NCI-H1930 (cell line): ENCODE measurements around the gene BDNF.
A peak's percentile ranks its signal among the peaks of the same experiment; 100 is the strongest.
"Not testable (repeated sequence)": the region's sequence is repeated elsewhere in the genome, so short reads cannot be mapped to it uniquely, and the experiment has no call there.

ENCODE experiments used
- DNase-seq, 2 experiments: peaks; one replicate each; lab custom pipeline; 2025; lab: John Stamatoyannopoulos, UW

The BDNF gene

DNA sequence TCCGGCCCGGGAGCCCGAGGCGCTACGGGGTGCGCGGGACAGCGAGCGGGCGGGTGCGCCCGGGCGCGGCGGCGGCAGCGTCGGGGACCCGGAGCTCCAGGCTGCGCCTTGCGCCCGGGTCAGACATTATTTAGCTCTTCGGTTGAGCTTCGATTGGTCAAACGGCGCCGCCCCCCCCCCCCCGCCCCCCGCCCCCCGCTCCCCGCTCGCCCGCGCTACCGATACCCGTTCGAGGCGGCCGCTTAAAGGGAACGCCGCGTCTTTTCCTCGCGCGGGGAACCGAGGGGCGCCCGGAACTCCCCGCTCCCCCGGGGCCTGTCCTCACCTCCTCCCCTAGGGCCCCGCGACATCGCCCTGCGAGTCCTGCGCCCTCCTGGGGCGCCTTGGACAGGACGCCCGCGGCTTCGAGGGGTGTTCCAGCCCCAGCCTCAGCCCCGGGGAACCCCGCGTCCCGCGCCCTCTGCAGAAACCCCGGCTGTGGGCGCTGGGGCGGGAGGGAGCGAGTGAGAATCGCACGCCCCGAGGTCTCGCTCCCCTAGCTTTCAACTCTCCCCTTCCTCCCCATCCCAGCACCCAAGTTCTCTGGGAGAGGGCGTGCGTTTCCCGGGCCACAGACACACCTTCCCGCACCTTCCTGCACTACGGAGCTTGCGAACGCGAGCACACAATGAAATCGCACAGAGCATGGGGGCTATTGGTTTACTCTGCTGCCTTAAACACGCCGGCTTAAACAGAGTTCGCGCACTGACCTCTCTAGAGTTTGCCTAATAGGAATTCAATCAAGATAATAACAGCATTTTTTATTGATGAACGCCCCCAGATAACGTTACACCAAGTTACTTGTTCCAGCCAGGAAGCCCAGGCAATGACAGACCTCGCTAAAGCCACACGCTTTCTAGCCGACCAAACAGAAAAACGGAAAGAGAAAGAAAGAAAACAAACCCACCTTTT, at the start of gene BDNF:
Gene BDNF (minus strand): TSS at position 105 of the 951 bp plus-strand sequence. CDS start 41,891 bp downstream, outside the sequence.
- peak; percentile 43 to 51 for DNase-seq

DNA sequence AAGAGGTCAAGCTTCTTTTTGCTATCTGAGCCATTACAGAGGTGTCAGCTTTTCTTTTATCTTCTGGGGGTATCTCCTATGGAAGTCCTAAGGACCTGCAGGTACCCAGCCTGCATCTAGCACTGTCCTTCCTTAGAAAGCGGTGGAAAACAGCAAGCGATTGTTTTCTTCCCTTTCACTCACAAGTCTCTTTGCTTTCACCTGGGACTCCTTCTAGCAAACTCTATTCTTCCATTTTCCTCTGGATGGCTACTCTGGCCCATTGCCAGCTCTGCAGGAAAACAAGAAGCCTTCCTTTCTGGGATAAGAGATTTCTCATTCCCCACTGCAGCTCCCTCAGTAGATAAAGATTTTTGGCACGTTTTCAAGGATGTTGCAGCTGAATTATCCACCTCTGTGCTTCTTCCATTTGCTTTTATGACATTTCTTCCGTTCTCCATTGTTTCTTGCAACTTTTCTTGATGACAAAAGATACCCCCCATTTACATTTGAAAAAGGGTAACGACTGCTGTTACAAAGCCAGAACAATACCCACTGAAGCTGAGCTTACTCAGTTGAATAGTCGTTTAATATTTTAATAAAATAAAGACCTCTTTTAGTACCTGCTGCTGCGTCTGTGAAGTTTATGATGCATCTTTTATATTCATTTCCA, 40.2 kb upstream of the BDNF start:
- no peak for DNase-seq

DNA sequence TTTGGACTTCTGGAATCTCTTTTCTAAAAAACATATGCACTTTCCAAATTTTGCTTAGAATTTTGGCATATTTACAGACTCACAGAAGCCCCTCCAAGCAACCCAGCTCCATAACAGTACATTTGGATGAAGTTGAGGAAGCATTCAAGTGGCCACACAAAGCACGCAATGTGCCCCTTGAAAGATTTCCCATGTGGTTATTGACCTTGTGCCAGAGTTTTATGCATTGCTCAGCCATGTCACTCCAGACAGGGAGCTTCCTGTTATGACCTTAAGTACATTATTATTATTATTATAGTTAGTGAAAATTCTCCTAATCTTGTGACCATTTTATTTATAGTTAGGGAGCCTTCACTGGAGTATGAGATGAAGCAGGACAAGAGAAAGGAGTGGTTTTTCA, 35.0 kb upstream of the BDNF start:
- no peak for DNase-seq

DNA sequence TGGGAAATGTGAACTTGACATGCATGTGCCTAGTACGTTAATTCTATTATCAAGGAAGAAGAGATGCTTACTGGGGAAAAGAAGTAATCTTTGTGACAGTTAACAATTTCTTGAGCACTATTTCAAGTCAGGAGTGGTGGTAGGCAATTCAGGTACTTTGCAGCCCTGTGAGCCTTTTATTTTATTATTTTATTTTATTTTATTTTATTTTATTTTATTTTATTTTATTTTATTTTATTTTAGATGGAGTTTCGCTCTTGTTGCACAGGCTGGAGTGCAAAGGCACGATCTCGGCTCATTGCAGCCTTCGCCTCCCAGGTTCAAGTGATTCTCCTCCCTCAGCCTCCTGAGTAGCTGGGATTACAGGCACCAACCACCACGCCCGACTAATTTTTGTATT, 31.5 kb upstream of the BDNF start:
- DNase-seq, result not testable (repeated sequence)

DNA sequence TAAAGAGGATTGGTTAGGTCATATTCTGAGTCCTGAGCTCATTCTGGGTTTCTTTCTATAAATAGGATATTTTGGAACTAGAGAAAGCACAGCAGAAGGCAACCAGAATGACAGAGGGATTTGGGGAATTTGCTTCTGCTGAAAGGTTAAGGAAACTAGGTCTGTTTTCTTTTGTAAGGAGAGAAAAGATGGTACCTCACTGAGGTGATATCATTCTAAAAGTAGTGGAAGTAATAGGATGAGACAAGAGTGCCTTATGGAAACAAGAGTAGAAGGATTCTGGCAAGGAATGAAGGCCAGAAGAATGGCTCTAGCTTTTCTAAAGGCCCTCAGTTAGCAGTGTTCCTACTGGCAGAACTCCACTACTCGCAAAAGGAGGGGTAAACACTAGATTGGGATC, 26.7 kb upstream of the BDNF start:
- no peak for DNase-seq

DNA sequence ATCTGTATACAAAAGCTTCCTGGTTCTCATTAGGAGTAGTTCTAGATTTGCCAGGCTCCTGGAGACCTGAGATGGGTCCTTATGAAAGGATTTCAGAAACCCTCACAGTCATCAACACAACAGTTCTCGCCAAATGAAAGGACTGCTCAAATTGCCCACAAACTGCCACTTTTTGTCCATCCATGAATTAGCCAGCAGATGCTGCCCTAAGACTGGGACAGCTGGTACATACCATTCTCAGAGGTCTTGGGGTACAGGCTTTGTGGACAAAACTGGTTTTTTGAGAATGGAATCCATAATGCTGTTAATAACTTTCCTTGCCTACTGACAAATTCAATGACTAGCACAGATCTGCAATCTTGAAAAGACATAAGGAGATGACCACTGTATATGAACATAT, 23.4 kb upstream of the BDNF start:
- no peak for DNase-seq

DNA sequence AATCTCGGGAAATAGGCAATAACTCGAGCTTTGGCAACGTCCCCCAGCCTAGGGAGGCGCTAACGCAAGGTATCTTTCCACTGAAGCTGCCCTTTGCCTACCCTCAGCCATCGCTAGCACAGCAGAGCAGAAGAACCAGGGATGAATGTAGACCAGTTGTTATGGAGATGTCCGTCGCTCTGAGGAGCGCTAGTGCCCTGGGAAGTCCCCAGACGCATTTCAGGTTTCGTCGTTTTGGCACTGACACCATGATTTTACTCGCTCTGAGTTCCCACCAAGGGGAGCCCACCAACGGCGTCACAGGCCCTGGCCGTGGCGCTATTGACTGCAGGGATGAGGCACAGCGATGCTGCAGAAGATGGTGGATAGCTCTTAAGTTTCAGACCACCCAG, 22.7 kb upstream of the BDNF start:
- DNase-seq, result peak; percentile 55 to 68

DNA sequence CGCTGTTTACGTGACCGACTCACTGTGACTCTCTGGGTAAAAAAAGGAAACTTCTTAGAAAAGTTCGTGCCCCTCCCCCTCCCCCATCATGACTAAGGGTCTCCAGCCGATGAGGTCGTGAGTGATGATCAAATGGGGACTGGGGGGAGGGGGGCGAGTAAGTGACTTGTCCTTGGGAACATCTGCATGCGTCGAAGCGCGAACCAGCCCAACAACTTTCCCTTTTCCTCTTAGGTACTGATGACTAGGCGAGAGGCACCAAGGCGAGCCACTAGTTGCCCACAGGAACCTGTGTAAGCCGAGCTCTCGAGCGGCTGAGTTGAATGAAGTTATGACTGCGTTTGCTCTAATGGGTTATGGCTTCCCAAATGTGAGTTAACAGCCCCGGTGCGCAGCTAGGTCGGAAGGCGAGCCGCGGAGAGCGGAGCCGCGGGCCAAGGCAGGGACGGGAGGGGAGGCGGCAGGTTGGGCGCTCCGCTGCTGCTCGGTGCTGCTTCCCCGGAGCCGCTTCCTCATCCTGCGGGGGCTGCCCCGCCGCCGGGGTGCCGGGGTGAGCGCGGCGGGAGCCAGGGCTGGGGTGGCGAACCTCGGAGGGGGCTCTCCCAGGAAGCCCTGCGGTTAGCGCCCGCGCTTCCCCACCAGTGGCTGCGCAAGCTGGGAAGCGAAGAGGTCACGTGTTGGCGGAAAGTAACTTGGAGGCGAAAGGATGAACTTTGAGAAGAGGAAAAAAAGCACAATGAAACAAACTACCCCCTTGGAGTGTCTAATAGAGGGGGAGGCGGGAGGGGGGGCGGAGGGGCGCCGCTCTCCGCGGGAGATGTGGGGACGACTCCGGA, 22.1 kb upstream of the BDNF start:
- DNase-seq, result peak; percentile 55 to 62

DNA sequence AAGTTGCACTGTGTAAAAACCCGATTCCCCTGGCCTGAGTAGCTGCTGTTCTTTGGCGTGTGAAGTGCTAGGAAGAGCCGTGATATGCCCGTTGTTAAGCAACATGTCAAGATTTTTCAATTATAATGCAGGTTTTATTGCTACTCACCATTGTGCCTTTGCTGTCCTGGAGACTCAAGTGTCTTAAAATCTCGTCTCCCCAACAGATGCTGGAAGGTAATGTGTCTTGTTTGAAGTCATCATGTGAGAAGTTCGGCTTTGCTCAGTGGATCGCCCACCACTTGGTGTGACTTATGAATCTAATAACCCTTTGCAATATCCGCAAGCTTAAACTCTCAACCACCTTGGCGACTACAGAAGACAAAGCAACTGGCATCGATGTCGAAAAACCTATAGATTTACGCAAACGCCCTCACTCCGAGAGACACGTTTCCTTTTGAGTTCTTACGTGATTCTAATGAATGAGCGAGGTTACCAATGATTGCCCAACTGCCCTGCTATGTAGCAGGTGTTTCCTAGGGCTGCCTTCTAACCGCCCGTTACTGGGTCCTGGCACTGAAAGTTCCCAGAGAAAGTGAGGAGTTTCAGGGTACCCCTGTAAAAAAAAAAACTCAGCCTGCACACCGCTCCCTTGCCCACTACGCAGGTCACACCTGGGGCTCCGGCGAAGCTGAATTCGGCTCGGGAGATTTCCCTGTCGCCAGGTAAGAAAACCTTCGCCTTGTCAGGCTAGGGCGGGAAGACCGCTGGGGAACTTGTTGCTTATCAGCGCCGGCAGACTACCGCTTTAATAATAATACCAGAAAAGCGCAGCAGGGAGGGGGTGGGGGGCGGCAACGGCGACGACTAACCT, 21.2 kb upstream of the BDNF start:
- DNase-seq, result peak in 1 of 2 experiments; percentile 19

DNA sequence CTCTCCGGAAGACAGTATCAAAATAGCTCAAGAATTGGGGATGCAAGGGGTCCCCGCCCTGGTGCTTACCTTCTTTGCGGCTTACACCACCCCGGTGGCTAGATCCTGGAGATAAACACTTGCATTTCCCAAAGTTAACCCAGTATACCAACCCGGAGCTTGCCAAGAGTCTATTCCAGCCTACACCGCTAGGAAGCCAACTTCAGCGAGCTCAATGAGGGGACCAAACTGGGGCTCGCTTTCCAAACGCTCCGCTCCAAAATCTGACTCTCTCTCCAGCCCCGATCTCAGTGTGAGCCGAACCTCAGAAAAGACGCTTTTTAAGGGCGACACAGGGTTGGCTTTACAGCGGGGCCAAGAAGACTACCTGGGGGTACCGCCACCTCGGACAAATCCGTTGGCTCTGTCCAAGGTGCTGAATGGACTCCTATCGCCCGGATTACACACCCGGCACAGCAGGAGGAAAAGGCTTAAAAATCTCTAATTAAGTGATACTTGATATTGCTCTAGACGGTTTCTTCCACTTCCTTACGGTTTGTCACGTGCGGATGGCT, 20.1 kb upstream of the BDNF start:
- DNase-seq, result peak; percentile 50 to 56

DNA sequence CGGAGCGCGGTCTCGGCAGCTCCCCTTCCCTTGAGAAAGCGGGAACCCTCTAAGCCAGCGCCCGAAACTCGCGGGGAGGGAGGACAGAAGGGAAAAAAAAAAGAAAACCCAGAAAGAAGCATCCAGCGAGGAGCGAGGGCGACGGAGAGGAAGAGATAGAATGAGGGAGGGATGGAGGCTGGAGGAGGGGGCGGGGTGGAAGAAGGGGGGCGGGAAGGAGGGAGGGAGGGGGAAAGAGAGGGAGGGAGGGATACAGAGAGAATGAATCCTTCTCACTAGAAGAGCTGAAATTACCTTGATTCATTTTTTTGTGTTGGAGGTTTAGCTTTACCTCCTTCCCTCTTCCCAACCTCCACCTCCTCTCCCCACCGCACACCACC, 19.3 kb upstream of the BDNF start:
- DNase-seq, result peak in 1 of 2 experiments; percentile 39

DNA sequence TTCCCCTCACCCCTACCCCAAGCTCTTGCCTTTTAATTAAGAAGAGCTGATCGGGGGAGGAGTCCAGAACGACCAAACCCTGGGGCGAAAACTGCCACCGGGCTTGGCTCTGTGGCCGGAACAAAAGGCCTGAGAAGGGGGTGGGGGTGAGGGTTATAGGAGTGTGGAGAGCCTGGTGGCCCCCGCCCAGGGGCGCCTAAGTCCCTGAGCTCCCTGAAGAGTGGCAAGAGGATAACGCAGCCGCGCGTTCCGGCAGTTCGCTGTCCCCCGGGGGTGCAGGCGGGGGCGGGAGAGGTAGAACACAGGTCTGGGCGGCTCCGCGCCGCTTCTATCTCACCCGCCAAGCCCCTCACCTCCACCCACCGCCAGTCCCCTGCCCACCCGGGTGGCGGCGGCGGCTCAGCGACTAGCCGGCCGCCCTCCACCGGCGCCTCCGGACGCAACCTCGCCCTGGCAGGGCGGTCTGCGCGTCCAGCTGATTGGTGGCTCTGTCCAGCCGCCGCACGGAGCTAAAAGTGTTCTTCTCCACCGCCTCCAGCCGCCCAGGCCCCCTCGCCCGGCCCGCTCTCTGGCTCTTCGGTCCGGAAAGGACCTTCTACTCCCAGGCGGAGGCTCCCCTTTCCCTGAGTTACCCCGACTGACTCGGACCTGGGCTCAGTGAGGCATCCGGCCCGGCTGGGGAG, 18.7 kb upstream of the BDNF start:
- peak; percentile 77 to 83 for DNase-seq

DNA sequence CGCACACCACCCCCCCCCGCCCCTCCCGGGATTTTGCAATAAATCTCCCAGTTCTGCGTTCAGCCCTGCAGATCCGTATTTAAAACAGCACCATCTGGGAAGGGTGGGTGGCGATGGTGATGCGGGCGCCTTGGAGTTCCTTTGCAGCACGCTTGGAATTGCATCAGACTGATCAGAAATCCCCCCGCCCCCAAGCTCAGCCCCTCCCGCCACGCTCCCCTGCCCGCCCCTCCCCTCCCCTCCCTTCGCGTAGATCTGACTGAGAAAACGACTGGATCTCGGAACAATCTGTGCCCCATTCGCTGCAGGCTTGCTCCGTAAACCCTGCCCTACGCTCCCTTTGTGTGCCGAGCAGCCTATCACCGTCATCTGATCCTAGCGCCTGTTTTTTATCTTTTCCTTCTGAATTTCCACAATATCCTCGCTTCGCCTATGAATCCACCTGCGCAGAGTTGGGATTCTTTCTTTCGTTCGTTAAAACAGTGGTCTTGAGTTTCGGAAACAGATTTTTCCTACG, 18.1 kb upstream of the BDNF start:
- DNase-seq, result peak; percentile 82 to 86

DNA sequence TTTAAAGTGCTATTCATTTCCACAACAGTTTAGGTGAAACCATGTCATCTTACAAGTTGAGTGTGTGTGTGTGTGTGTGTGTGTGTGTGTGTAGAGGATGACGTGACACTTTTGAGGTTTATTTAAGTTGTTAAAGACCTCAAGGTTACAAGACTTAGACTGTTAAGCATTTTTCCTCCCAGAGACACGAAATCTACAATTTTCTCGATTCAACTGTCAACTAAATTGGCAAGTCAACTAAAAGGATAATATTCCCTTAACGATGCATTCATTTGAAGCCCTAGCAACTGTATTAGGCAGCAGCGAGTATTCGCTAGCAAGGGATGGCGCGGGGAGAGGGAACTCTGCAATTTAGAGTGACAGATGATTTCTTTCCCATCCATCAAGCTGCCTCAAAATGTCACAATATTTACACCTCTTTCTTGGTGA, 17.6 kb upstream of the BDNF start:
- peak in 1 of 2 experiments; percentile 33 for DNase-seq

DNA sequence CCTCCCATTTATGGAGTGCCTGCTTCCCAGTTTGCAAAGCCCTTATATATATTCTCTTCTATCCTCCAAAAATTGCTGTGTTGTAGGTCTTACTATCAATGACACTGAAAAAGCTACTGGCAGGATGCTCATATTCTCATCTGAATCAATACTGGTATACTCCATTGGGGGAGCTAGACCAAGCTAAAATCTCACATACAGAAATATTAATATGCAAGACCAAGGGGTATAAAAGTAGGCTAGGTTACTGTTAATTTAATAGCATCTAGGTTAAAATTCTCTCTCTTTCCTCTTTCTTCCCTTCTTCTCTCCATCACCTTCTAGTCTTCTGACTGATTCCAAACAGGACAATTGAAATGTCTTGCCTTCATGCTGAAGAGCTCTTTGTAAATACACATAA, 17.1 kb upstream of the BDNF start:
- peak in 1 of 2 experiments; percentile 40 for DNase-seq

DNA sequence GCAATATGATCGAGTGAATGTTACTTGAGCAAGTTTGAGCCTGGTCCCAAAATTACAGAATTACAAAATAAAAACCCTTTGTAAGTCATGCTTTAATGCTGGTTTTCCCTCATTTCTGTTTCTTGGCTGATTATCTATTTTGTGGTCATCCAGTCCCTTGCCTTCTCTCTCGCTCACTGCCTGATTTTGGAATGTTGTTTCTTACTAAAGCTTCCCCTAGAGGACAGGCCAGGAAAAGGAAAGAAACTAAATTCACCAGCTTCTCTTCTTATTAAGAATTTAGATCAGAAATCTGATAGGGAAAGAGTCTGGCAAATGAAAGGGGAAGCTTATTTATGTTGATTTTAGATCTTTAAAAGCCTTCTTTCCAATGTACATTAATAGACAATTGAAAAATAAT, 16.6 kb upstream of the BDNF start:
- peak in 1 of 2 experiments; percentile 37 for DNase-seq

DNA sequence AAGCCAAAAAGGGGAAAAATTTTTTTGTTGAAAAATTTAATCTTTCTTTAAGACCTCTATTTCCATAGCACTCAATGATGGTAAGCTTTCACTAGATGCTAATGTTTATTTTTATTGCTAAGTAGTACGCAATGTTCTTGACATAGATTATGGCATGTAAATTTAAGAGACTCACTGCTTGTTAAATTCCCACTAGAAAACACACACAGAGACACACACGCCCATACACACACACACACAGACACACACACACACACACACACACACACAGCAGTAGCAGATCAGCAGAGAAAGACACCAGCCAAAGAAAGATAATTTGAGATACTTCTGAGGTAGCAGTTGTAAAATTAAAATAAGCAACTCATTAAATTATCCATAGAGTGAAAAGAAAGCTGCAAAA, 16.0 kb upstream of the BDNF start:
- no peak for DNase-seq

DNA sequence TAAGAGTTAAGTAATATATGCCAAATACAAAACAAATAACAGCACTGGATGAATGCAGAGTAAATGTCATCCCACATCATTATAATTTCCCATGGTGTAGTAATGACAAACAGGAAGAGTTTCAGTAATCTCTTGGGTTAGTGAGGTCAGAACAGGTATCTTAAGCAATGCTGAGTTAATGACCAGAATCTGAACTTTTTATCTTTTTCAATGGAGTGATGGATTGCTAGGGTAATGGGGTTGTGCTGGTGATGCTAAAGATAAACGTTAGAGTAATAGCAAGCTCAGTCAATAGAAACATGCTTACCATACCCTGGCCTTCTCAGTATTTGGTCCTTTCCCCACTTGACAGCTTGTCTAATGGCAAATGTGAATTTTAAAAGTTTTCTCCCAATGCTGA, 11.5 kb upstream of the BDNF start:
- no peak for DNase-seq

DNA sequence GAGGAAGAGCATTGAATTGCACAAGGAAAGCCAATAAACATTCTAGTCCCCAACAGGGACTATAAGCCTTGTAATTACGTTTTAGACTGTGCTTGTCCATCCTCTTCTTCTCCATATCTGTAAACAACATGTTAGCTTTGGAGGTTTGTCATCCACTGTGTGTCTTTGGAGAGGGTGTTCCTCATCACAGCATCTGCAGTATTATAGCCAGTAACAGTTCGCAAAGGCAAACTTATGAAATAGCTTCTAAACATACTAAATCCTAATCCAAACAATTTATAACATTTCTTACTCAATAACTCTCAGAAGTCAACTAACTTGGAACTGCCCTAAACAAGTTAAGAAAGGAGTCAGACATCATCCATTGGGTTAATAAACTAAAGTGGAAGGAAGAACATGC, 10.3 kb upstream of the BDNF start:
- no peak for DNase-seq

DNA sequence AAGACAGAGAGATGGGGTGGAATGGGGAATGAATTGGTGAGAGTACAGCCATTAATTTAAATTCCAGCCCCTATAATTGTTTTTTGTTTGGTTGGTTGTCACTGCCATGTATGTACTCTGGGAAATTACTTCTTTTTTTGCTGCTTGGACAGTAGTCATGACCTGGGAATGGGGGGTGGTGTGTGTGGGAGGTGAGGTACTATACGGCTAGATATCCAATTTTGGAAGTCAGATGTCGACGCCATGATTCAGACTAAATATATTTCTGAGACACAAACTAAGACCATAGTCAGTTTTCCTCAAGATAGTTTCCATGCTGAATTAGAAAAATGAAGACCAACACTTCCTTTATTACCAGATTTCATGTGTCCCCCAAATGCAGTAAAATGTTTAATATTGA, 7.4 kb upstream of the BDNF start:
- no peak for DNase-seq
